Lung (tissue), 12 donors: ENCODE data around the gene NIPAL3. TPM values are rescaled to one million over a fixed set of nuclear protein-coding genes. Genes with fewer than 3 reads are reported as not detected.

ENCODE experiments used
- ATAC-seq: fragments of 200-7000 bp; cut with Tn5 transposase; one replicate; pipeline ENCODE4 v1.9.1; 2020; ENCODE audit warnings: moderate number of reproducible peaks; ENCODE audit not compliant: insufficient read depth, low FRiP score
- DNase-seq, 3 donors: peaks; one replicate each; pipeline ENCODE4 v3.0.0-alpha.2; 2013 to 2017
- H3K27ac ChIP-seq, 2 donors: one replicate each; pipeline ENCODE4 v1.5.1; 2013; ENCODE audit warnings: mild to moderate bottlenecking in 2 of 2, moderate library complexity in 2 of 2, control low read depth in 1 of 2, inconsistent platforms in 1 of 2, low read depth in 1 of 2, low read length in 1 of 2
- H3K27me3 ChIP-seq, 3 donors: one replicate each; pipeline ENCODE4 v1.5.1; 2013; ENCODE audit warnings: low read length in 2 of 3; ENCODE audit not compliant: control insufficient read depth in 3 of 3, insufficient read depth in 3 of 3
- H3K36me3 ChIP-seq, 4 donors: one replicate each; pipeline ENCODE4 v1.5.1; 2013; ENCODE audit warnings: low read length in 4 of 4, mild to moderate bottlenecking in 1 of 4, moderate library complexity in 1 of 4; ENCODE audit not compliant: control insufficient read depth in 4 of 4, insufficient read depth in 4 of 4
- H3K4me1 ChIP-seq, 5 donors: one replicate each; pipeline ENCODE4 v1.5.1; 2013; ENCODE audit warnings: low read length in 5 of 5, mild to moderate bottlenecking in 2 of 5, moderate library complexity in 1 of 5; ENCODE audit not compliant: control insufficient read depth in 5 of 5, insufficient read depth in 5 of 5
- H3K4me3 ChIP-seq: one replicate; pipeline ENCODE4 v1.5.1; 2013; ENCODE audit warnings: mild to moderate bottlenecking, control low read depth, moderate library complexity
- H3K9ac ChIP-seq, 2 donors: one replicate each; pipeline ENCODE4 v1.5.1; 2013; ENCODE audit warnings: low read length in 2 of 2, control low read depth in 1 of 2; ENCODE audit not compliant: insufficient read depth in 1 of 2
- H3K9me3 ChIP-seq, 4 donors: one replicate each; pipeline ENCODE4 v1.5.1; 2013; ENCODE audit warnings: low read length in 3 of 4, mild to moderate bottlenecking in 1 of 4, moderate library complexity in 1 of 4; ENCODE audit not compliant: control insufficient read depth in 4 of 4, insufficient read depth in 3 of 4
- CTCF ChIP-seq: IDR thresholded peaks from 2 replicates; pipeline ENCODE4 v1.5.1; 2012; ENCODE audit warnings: mild to moderate bottlenecking; ENCODE audit errors: control extremely low read depth, extremely low read depth
- WGBS, 2 donors: extraction: QIAGEN DNeasy Blood & Tissue Kit; methylation state at CpG; one replicate each; pipeline ENCODE4 v1.1.7; 2013; 5-methylcytosine and 5-hydroxymethylcytosine counted together
- polyA plus RNA-seq, 2 donors: library from polyadenylated mRNA; stranded (reverse); fragments of 200-250 nt; gene quantifications; one replicate each; pipeline ENCODE4 v1.2.1, GENCODE V29; 2013
- total RNA-seq, 2 donors: library from RNA; depleted of rRNA in 1 of 2; stranded (reverse); fragments of >200 nt in 1 of 2; gene quantifications; one replicate each; pipeline ENCODE4 v1.2.1, GENCODE V29; 2014 to 2021
- donor health status: control.
- donor health status: control.
- donor health status: Bipolar disorder and iron deficiency.
- donor health status: healthy.
- donor health status: DM: yes; HTN: yes; CAD: no.

Gene NIPAL3
- total and polyA plus RNA-seq, 4 donors: 11.9 to 31.8 (median 19.8) TPM

- Histone ChIP-seq H3K27ac (no peak overlapping the region), H3K4me3 (no peak overlapping the region), H3K36me3 (peaks cover 0 to 45% (median 4%) of the 10 kb centered on the region in 4 donors), H3K4me1 (no peaks in the 10 kb centered on the region), H3K9ac (no peak overlapping the region), H3K9me3 (no peaks in the 10 kb centered on the region), H3K27me3 (no peaks in the 10 kb centered on the region)
- no peak for TF ChIP-seq CTCF
- no peak for ATAC-seq
- DNase-seq: no peak
- 80 to 88% methylated on average over 8 of the region's 8 CpGs for WGBS, 2 donors
Measured at GRCh38 chr1:24452922-24453485, 37.4 kb downstream of the NIPAL3 start.

- 73 to 81% methylated on average over 5 of the region's 5 CpGs for WGBS, 2 donors
- no peak overlapping the region for H3K9ac ChIP-seq
- H3K27ac ChIP-seq: no peak overlapping the region
- DNase-seq (no peak), ATAC-seq (no peak)
- peaks cover 0 to 48% (median 8%) of the 10 kb centered on the region in 4 donors for H3K36me3 ChIP-seq
- no peaks in the 10 kb centered on the region for H3K4me1 ChIP-seq
- no peaks in the 10 kb centered on the region for H3K27me3 ChIP-seq
- H3K9me3 ChIP-seq: no peaks in the 10 kb centered on the region
- H3K4me3 ChIP-seq: no peak overlapping the region
- no peak for TF ChIP-seq CTCF
Measured at GRCh38 chr1:24454673-24455072, 39.1 kb downstream of the NIPAL3 start.

GRCh38 chr1:24455272-24455671, 39.7 kb downstream of the NIPAL3 start:
- ATAC-seq (no peak), DNase-seq (no peak)
- no peak overlapping the region for H3K9ac ChIP-seq
- H3K27ac ChIP-seq: no peak overlapping the region
- H3K36me3 ChIP-seq: peaks cover 0 to 49% (median 6%) of the 10 kb centered on the region in 4 donors
- TF ChIP-seq CTCF: no peak
- no peaks in the 10 kb centered on the region for H3K4me1 ChIP-seq
- 95 to 99% methylated on average over 5 of the region's 5 CpGs for WGBS, 2 donors
- H3K9me3 ChIP-seq: no peaks in the 10 kb centered on the region
- no peaks in the 10 kb centered on the region for H3K27me3 ChIP-seq
- H3K4me3 ChIP-seq: no peak overlapping the region

GRCh38 chr1:24457866-24458265, 42.3 kb downstream of the NIPAL3 start:
- H3K9me3 ChIP-seq: no peaks in the 10 kb centered on the region
- ATAC-seq: no peak
- no peak for TF ChIP-seq CTCF
- WGBS, 2 donors: 94 to 98% methylated on average over 3 of the region's 3 CpGs
- H3K4me1 ChIP-seq: no peaks in the 10 kb centered on the region
- no peak for DNase-seq
- H3K27me3 ChIP-seq: no peaks in the 10 kb centered on the region
- H3K36me3 ChIP-seq: peaks cover 0 to 45% (median 7%) of the 10 kb centered on the region in 4 donors
- H3K9ac ChIP-seq: no peak overlapping the region
- H3K27ac ChIP-seq: no peak overlapping the region
- H3K4me3 ChIP-seq: no peak overlapping the region
